ENCODE measurements around the gene MAGIX. TPM values are rescaled to one million over a fixed set of nuclear protein-coding genes. Genes with fewer than 3 reads are reported as not detected.

Gene MAGIX
- total RNA-seq, 5 donors from 2014 or later (not counting 1 experiment from before 2014, with no cell fraction given) = 0.56 to 1.9 (median 1.6) TPM

GRCh38 chrX:49210406-49210805 is 47.8 kb downstream of the MAGIX start:
- ChIA-PET CTCF (no interaction called here), POLR2A (no interaction called here)
- no peak for DNase-seq
- H3K4me3 Mint-ChIP-seq = no peak overlapping the region
- H3K27ac ChIP-seq (ENCODE audit: low read length) = no peak overlapping the region
- H3K36me3 Mint-ChIP-seq = no peaks in the 10 kb centered on the region
- no peaks in the 10 kb centered on the region for H3K27me3 Mint-ChIP-seq
- no peaks in the 10 kb centered on the region for H3K36me3 ChIP-seq (ENCODE audit: control insufficient read depth in 2 of 2, extremely low read depth in 1 of 2, insufficient read depth in 1 of 2, low read length in 1 of 2)
- no peak overlapping the region for H3K27ac Mint-ChIP-seq
- peaks cover 0 to 16% of the 10 kb centered on the region in 2 experiments for H3K27me3 ChIP-seq (replicated peaks in 1 of 2; ENCODE audit: control insufficient read depth in 2 of 2, extremely low read depth in 1 of 2, insufficient read depth in 2 of 2, low read length in 1 of 2)
- H3K4me1 Mint-ChIP-seq = no peaks in the 10 kb centered on the region
- ATAC-seq (replicated peaks in 1 of 4) = no peak
- no peak overlapping the region for H3K4me3 ChIP-seq (ENCODE audit: control insufficient read depth in 1 of 2, extremely low read depth in 1 of 2, low read length in 1 of 2)
- peaks cover 0 to 8% (median 0%) of the 10 kb centered on the region in 3 donors for H3K9me3 Mint-ChIP-seq
- peaks cover 0 to 2% of the 10 kb centered on the region in 2 experiments for H3K4me1 ChIP-seq (ENCODE audit: control insufficient read depth in 1 of 2, extremely low read depth in 1 of 2, insufficient read depth in 2 of 2, low read length in 2 of 2)
- WGBS (ENCODE audit: insufficient coverage) = no CpG with 5 or more reads among the region's 8 CpGs
- H3K9me3 ChIP-seq = no peaks in the 10 kb centered on the region

GRCh38 chrX:49211074-49211473 is 48.5 kb downstream of the MAGIX start:
- H3K36me3 ChIP-seq (ENCODE audit: control insufficient read depth in 2 of 2, extremely low read depth in 1 of 2, insufficient read depth in 1 of 2, low read length in 1 of 2) = no peaks in the 10 kb centered on the region
- POLR2A ChIA-PET = interaction anchor here (0.5 to 0.7 kb wide), 2 partner anchors 79 to 90 kb away, joined by 3 to 4 read pairs; no protein-coding TSS in a partner anchor
- no peaks in the 10 kb centered on the region for H3K4me1 Mint-ChIP-seq
- no peaks in the 10 kb centered on the region for H3K9me3 ChIP-seq
- H3K4me1 ChIP-seq (ENCODE audit: control insufficient read depth in 1 of 2, extremely low read depth in 1 of 2, insufficient read depth in 2 of 2, low read length in 2 of 2) = peaks cover 0 to 2% of the 10 kb centered on the region in 2 experiments
- DNase-seq (no peak), ATAC-seq (replicated peaks in 1 of 4) (no peak)
- no peak overlapping the region for H3K27ac Mint-ChIP-seq
- H3K4me3 Mint-ChIP-seq = no peak overlapping the region
- H3K9me3 Mint-ChIP-seq = peaks cover 0 to 8% (median 0%) of the 10 kb centered on the region in 3 donors
- H3K36me3 Mint-ChIP-seq = no peaks in the 10 kb centered on the region
- no peak overlapping the region for H3K27ac ChIP-seq (ENCODE audit: low read length)
- no peaks in the 10 kb centered on the region for H3K27me3 Mint-ChIP-seq
- peaks cover 0 to 16% of the 10 kb centered on the region in 2 experiments for H3K27me3 ChIP-seq (replicated peaks in 1 of 2; ENCODE audit: control insufficient read depth in 2 of 2, extremely low read depth in 1 of 2, insufficient read depth in 2 of 2, low read length in 1 of 2)
- H3K4me3 ChIP-seq (ENCODE audit: control insufficient read depth in 1 of 2, extremely low read depth in 1 of 2, low read length in 1 of 2) = no peak overlapping the region
- CTCF ChIA-PET = no interaction called here
- WGBS (ENCODE audit: insufficient coverage) = no CpG with 5 or more reads among the region's 9 CpGs

GRCh38 chrX:49212209-49212608 is 49.7 kb downstream of the MAGIX start:
- Mint-ChIP-seq H3K27ac (no peak overlapping the region), H3K27me3 (no peaks in the 10 kb centered on the region), H3K4me3 (no peak overlapping the region), H3K36me3 (no peaks in the 10 kb centered on the region), H3K9me3 (peaks cover 0 to 8% (median 0%) of the 10 kb centered on the region in 3 donors), H3K4me1 (no peaks in the 10 kb centered on the region)
- no peaks in the 10 kb centered on the region for H3K36me3 ChIP-seq (ENCODE audit: control insufficient read depth in 2 of 2, extremely low read depth in 1 of 2, insufficient read depth in 1 of 2, low read length in 1 of 2)
- CTCF ChIA-PET = no interaction called here
- 100% methylated on average over 2 of the region's 2 CpGs for WGBS (ENCODE audit: insufficient coverage)
- H3K27me3 ChIP-seq (replicated peaks in 1 of 2; ENCODE audit: control insufficient read depth in 2 of 2, extremely low read depth in 1 of 2, insufficient read depth in 2 of 2, low read length in 1 of 2) = peaks cover 0 to 14% of the 10 kb centered on the region in 2 experiments
- H3K4me1 ChIP-seq (ENCODE audit: control insufficient read depth in 1 of 2, extremely low read depth in 1 of 2, insufficient read depth in 2 of 2, low read length in 2 of 2) = peaks cover 0 to 2% of the 10 kb centered on the region in 2 experiments
- H3K4me3 ChIP-seq (ENCODE audit: control insufficient read depth in 1 of 2, extremely low read depth in 1 of 2, low read length in 1 of 2) = no peak overlapping the region
- no peaks in the 10 kb centered on the region for H3K9me3 ChIP-seq
- H3K27ac ChIP-seq (ENCODE audit: low read length) = no peak overlapping the region
- no peak for DNase-seq
- no peak for ATAC-seq (replicated peaks in 1 of 4)
- POLR2A ChIA-PET = no interaction called here

- POLR2A ChIA-PET = no interaction called here
- Mint-ChIP-seq H3K27ac (no peak overlapping the region), H3K4me1 (no peaks in the 10 kb centered on the region), H3K9me3 (peaks cover 0 to 8% (median 0%) of the 10 kb centered on the region in 3 donors), H3K27me3 (no peaks in the 10 kb centered on the region), H3K36me3 (no peaks in the 10 kb centered on the region), H3K4me3 (no peak overlapping the region)
- no peak for ATAC-seq (replicated peaks in 1 of 4)
- H3K9me3 ChIP-seq = no peaks in the 10 kb centered on the region
- H3K27me3 ChIP-seq (replicated peaks in 1 of 2; ENCODE audit: control insufficient read depth in 2 of 2, extremely low read depth in 1 of 2, insufficient read depth in 2 of 2, low read length in 1 of 2) = peaks cover 0 to 14% of the 10 kb centered on the region in 2 experiments
- no peak overlapping the region for H3K27ac ChIP-seq (ENCODE audit: low read length)
- WGBS (ENCODE audit: insufficient coverage) = 60% methylated on average over 1 of the region's 1 CpG
- H3K4me1 ChIP-seq (ENCODE audit: control insufficient read depth in 1 of 2, extremely low read depth in 1 of 2, insufficient read depth in 2 of 2, low read length in 2 of 2) = peaks cover 0 to 2% of the 10 kb centered on the region in 2 experiments
- CTCF ChIA-PET = no interaction called here
- H3K4me3 ChIP-seq (ENCODE audit: control insufficient read depth in 1 of 2, extremely low read depth in 1 of 2, low read length in 1 of 2) = no peak overlapping the region
- H3K36me3 ChIP-seq (ENCODE audit: control insufficient read depth in 2 of 2, extremely low read depth in 1 of 2, insufficient read depth in 1 of 2, low read length in 1 of 2) = no peaks in the 10 kb centered on the region
- DNase-seq = no peak
Measured at GRCh38 chrX:49212861-49213260, 50.3 kb downstream of the MAGIX start.

- no peak overlapping the region for H3K4me3 Mint-ChIP-seq
- H3K27me3 Mint-ChIP-seq = no peaks in the 10 kb centered on the region
- ChIA-PET POLR2A (no interaction called here), CTCF (interaction anchor here in 1 of 2 donors (0.6 kb wide), 1 partner anchor 770 kb away, joined by 3 read pairs; no protein-coding TSS in a partner anchor)
- H3K4me3 ChIP-seq (ENCODE audit: control insufficient read depth in 1 of 2, extremely low read depth in 1 of 2, low read length in 1 of 2) = no peak overlapping the region
- H3K36me3 ChIP-seq (ENCODE audit: control insufficient read depth in 2 of 2, extremely low read depth in 1 of 2, insufficient read depth in 1 of 2, low read length in 1 of 2) = no peaks in the 10 kb centered on the region
- no peaks in the 10 kb centered on the region for H3K9me3 ChIP-seq
- H3K4me1 Mint-ChIP-seq = no peaks in the 10 kb centered on the region
- no peak for ATAC-seq (replicated peaks in 1 of 4)
- H3K27ac Mint-ChIP-seq = no peak overlapping the region
- DNase-seq = no peak
- peaks cover 0 to 2% of the 10 kb centered on the region in 2 experiments for H3K4me1 ChIP-seq (ENCODE audit: control insufficient read depth in 1 of 2, extremely low read depth in 1 of 2, insufficient read depth in 2 of 2, low read length in 2 of 2)
- WGBS (ENCODE audit: insufficient coverage) = no CpG with 5 or more reads among the region's 2 CpGs
- H3K9me3 Mint-ChIP-seq = peaks cover 0 to 8% (median 0%) of the 10 kb centered on the region in 3 donors
- no peaks in the 10 kb centered on the region for H3K36me3 Mint-ChIP-seq
- peaks cover 0 to 14% of the 10 kb centered on the region in 2 experiments for H3K27me3 ChIP-seq (replicated peaks in 1 of 2; ENCODE audit: control insufficient read depth in 2 of 2, extremely low read depth in 1 of 2, insufficient read depth in 2 of 2, low read length in 1 of 2)
- H3K27ac ChIP-seq (ENCODE audit: low read length) = no peak overlapping the region
Measured at GRCh38 chrX:49214416-49214815, 51.9 kb downstream of the MAGIX start.

- CTCF ChIA-PET = no interaction called here
- DNase-seq (no peak), ATAC-seq (replicated peaks in 1 of 4) (no peak)
- 95% methylated on average over 2 of the region's 14 CpGs for WGBS (ENCODE audit: insufficient coverage)
- no peaks in the 10 kb centered on the region for H3K27me3 Mint-ChIP-seq
- POLR2A ChIA-PET = no interaction called here
- Histone ChIP-seq H3K27me3 (replicated peaks in 1 of 2; ENCODE audit: control insufficient read depth in 2 of 2, extremely low read depth in 1 of 2, insufficient read depth in 2 of 2, low read length in 1 of 2) (peaks cover 0 to 9% of the 10 kb centered on the region in 2 experiments), H3K27ac (ENCODE audit: low read length) (no peak overlapping the region), H3K9me3 (no peaks in the 10 kb centered on the region), H3K4me1 (ENCODE audit: control insufficient read depth in 1 of 2, extremely low read depth in 1 of 2, insufficient read depth in 2 of 2, low read length in 2 of 2) (no peaks in the 10 kb centered on the region), H3K36me3 (ENCODE audit: control insufficient read depth in 2 of 2, extremely low read depth in 1 of 2, insufficient read depth in 1 of 2, low read length in 1 of 2) (no peaks in the 10 kb centered on the region), H3K4me3 (ENCODE audit: control insufficient read depth in 1 of 2, extremely low read depth in 1 of 2, low read length in 1 of 2) (no peak overlapping the region)
- no peak overlapping the region for H3K27ac Mint-ChIP-seq
- no peaks in the 10 kb centered on the region for H3K36me3 Mint-ChIP-seq
- H3K4me1 Mint-ChIP-seq = peaks cover 0 to 3% (median 0%) of the 10 kb centered on the region in 3 donors
- H3K4me3 Mint-ChIP-seq = no peak overlapping the region
- peaks cover 0 to 8% (median 0%) of the 10 kb centered on the region in 3 donors for H3K9me3 Mint-ChIP-seq
Measured at GRCh38 chrX:49214996-49215526, 52.5 kb downstream of the MAGIX start.

Measured in T-cell (primary cell).